Activated naive CD4-positive, alpha-beta T cell treated with anti-CD3 and anti-CD28 coated beads for 36 hours (primary cell): ENCODE measurements around the gene CXorf49B. TPM values are rescaled to one million over a fixed set of nuclear protein-coding genes. Genes with fewer than 3 reads are reported as not detected.
"Not testable (repeated sequence)": the region's sequence is repeated elsewhere in the genome, so short reads cannot be mapped to it uniquely, and the experiment has no call there.

Experiments
- CTCF ChIA-PET: fragments of 350-600 bp; sonication (Branson Sonifier 250); formaldehyde crosslinking; loops from one replicate; lab custom pipeline; 2021; ENCODE audit warnings: antibody characterized with exemption; lab: Charles Lee
- DNase-seq: peaks from one replicate; pipeline ENCODE4 v3.0.0-alpha.2; 2020
- H3K27ac Mint-ChIP-seq: one replicate; pipeline ENCODE4 v1.8.0; 2021; ENCODE audit warnings: mild to moderate bottlenecking, mixed read lengths
- H3K27me3 Mint-ChIP-seq: one replicate; pipeline ENCODE4 v1.8.0; 2021; ENCODE audit warnings: low read depth, mixed read lengths
- H3K36me3 Mint-ChIP-seq: one replicate; pipeline ENCODE4 v1.8.0; 2021; ENCODE audit warnings: low read depth, mixed read lengths
- H3K4me1 Mint-ChIP-seq: one replicate; pipeline ENCODE4 v1.8.0; 2021; ENCODE audit warnings: low read depth, mixed read lengths
- H3K4me3 Mint-ChIP-seq: one replicate; pipeline ENCODE4 v1.8.0; 2021; ENCODE audit warnings: mild to moderate bottlenecking, moderate library complexity, mixed read lengths
- H3K9me3 Mint-ChIP-seq: one replicate; pipeline ENCODE4 v1.8.0; 2021; ENCODE audit warnings: mixed read lengths
- intact Hi-C: fragments of 100-400 bp; cut with micrococcal nuclease; formaldehyde crosslinking; loops from one replicate; pipeline ENCODE4 v1.15.1; 2023
- total RNA-seq, 2 experiments: library from RNA; stranded (reverse); gene quantifications; one replicate each; pipeline ENCODE4 v1.2.3, GENCODE V29; 2021

The CXorf49B gene
- total RNA-seq, 2 experiments from 2014 or later = not detected

DNA sequence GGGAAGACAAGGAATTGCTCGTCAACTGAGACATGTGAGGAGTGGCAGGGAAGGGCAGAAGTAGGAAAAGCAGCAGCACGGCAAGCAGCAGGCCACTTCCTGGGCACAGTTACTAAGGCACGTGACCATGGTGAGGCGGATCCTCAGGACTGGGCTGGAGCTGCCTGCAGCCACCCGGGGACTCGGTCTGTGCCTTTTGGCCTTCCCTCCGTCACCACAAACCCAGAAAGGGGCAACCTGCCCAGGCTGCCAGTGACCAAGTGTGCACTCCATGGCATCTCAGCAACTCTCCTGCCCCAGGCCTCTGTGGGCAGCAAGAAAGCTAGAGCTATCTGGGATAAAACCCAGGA is 19.8 kb downstream of the CXorf49B start:
- H3K4me1 Mint-ChIP-seq, CTCF ChIA-PET, H3K4me3 Mint-ChIP-seq, DNase-seq, H3K9me3 Mint-ChIP-seq, H3K27ac Mint-ChIP-seq, intact Hi-C loops, H3K27me3 Mint-ChIP-seq, H3K36me3 Mint-ChIP-seq: not testable (repeated sequence)

DNA sequence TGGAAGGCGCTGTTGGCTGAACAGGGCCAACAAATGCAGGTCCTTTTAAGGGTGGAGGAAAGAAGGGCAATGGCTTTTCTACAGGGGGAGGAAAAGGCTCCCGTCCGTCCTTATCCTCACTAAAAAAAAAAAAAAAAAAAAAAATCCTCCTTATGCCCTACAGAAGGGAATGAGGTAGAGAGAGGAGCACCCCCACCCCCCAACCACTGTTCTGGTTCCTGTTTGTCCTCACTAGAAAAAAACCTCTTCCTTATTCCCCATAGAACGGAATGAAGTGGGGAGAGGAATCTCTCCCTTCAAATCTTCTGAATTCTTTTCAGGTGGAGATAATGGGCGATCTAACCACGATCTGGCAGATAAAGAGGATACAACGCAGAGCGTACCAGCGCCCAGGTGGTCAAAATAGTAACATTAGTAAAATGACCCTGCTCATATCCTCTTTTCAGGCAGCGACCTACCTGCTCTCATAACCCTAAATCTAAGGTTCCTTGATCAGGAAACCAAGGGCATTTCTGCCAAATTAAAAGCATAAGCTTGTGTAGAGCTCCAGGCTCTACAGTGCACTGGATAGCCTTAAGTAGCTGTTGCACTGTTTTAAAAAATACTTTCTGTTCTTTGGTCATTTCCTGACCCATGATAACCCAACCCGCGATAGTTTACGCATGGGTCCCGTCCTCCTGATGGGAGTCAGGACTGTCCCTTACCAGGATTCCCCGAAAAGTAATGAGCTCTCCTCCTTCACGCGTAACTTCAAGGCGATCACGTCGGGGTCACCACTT is 20.6 kb downstream of the CXorf49B start:
- H3K27ac Mint-ChIP-seq, H3K4me3 Mint-ChIP-seq, DNase-seq, H3K27me3 Mint-ChIP-seq, CTCF ChIA-PET, intact Hi-C loops, H3K9me3 Mint-ChIP-seq, H3K4me1 Mint-ChIP-seq, H3K36me3 Mint-ChIP-seq: not testable (repeated sequence)

DNA sequence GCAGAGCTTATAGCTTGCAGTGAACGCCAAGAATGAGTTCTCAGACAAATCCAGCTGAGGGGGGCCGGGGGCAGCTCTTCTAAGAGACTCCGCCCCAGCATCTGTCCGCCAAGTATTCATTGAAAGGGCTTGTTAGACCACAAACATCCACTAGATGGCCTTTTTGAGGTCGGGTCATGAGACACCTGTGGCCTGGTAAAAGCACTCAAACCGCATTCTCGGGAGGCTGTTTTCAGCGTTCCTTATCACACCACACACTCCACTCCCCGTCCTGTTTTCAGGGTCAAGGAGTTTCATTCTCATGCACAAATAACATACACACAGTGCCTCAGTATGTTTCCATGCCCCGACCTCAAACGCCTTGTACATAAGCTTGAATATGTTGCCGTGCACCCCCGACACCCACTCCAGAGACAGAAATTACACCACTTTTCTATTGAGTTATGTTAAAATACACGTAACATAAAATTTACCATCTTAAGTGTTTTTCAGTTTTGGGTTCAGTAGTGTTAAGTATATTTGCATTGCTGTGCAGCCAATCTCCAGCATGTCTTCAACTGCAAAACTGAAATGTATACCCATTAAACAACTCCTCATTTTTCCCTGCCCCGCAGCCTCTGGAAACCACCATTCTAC is 21.3 kb downstream of the CXorf49B start:
- intact Hi-C loops, H3K9me3 Mint-ChIP-seq, DNase-seq, H3K27ac Mint-ChIP-seq, H3K4me1 Mint-ChIP-seq, CTCF ChIA-PET, H3K4me3 Mint-ChIP-seq, H3K27me3 Mint-ChIP-seq, H3K36me3 Mint-ChIP-seq: not testable (repeated sequence)

DNA sequence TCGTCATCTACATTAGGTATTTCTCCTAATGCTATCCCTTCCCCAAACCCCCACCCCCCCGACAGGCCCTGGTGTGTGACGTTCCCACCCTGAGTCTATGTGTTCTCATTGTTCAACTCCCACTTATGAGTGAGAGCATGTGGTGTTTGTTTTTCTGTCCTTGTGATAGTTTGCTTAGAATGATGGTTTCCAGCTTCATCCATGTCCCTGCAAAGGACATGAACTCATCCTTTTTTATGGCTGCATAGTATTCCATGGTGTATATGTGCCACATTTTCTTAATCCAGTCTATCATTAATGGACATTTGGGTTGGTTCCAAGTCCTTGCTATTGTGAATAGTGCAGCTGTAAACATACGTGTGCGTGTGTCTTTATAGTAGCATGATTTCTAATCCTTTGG is 43.3 kb downstream of the CXorf49B start:
- intact Hi-C loops, H3K27me3 Mint-ChIP-seq: not testable (repeated sequence)

DNA sequence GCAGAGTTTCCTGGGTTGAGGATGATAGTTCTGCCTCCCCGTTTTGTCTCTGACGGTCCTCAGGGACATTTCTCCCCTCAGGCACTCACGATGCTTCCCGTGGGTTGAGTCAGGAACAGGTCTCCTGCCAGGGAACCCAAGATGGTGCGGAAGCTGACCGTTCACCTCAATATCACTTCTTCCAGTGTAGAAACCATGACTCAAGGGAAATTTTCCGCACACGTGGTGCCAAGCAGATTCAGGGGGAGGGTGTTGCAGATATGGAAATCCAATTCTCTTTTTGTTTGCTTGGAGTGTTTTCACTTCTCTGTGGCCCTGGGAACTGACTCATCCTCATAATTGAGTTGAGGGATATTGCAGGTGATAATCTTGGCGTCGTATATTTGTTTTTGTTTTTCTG is 46.7 kb downstream of the CXorf49B start:
- Mint-ChIP-seq H3K4me3 (no peak overlapping the region), H3K4me1 (no peaks in the 10 kb centered on the region)

More for the DNA sequence above, 43.3 kb downstream of the CXorf49B start:
- H3K4me3 Mint-ChIP-seq, H3K9me3 Mint-ChIP-seq, CTCF ChIA-PET, H3K27ac Mint-ChIP-seq, H3K36me3 Mint-ChIP-seq, DNase-seq, H3K4me1 Mint-ChIP-seq: not testable (repeated sequence)

DNA sequence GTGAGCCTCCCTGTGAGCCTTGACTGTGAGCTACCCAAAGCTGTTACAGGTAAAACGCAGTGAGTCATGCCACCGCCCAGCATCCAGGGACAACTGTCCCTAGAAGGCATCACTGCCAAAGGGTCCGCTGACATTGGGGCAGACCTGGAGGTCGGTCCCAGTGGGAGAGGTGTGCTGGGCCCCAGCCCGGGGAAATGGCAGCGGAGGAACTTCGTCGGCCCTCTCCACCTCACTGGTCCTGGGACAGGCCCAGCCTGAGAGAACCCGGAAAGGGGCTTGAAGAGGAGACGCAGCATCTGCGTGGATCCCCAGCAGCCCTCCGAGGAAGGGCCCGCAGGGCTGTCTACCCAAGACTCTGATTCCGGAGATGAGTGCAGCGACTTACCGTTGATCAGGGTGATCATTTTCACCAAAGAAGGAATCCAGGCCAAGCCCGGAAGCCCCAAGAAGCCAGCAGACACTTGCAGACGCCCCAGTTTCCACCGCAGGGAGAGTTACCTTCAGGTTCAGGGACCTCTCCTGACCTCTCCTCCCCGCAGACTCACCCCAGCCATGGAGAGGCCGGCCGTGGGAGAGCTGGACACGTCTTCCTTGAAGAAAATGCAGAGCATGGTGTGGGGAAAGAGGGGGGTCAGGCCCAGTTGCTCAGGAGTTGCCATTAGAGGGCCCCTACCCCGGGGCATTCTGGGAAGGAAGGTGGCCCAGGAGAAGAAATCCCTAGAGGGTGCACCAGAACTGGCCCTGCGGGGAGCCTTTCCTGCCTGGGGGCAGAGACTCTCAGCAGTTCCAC is 51.2 kb downstream of the CXorf49B start:
- Mint-ChIP-seq H3K27me3 (no peaks in the 10 kb centered on the region), H3K27ac (no peak overlapping the region), H3K4me3 (no peak overlapping the region), H3K4me1 (no peaks in the 10 kb centered on the region), H3K36me3 (no peaks in the 10 kb centered on the region), H3K9me3 (no peaks in the 10 kb centered on the region)
- CTCF ChIA-PET = no interaction called here
- no peak for DNase-seq
- intact Hi-C loops = no loop called here

More for the DNA sequence above, 46.7 kb downstream of the CXorf49B start:
- Mint-ChIP-seq H3K9me3 (peaks cover 2% of the 10 kb centered on the region), H3K27ac (no peak overlapping the region), H3K36me3 (no peaks in the 10 kb centered on the region), H3K27me3 (no peaks in the 10 kb centered on the region)
- intact Hi-C loops = no loop called here
- CTCF ChIA-PET = no interaction called here
- DNase-seq = no peak

DNA sequence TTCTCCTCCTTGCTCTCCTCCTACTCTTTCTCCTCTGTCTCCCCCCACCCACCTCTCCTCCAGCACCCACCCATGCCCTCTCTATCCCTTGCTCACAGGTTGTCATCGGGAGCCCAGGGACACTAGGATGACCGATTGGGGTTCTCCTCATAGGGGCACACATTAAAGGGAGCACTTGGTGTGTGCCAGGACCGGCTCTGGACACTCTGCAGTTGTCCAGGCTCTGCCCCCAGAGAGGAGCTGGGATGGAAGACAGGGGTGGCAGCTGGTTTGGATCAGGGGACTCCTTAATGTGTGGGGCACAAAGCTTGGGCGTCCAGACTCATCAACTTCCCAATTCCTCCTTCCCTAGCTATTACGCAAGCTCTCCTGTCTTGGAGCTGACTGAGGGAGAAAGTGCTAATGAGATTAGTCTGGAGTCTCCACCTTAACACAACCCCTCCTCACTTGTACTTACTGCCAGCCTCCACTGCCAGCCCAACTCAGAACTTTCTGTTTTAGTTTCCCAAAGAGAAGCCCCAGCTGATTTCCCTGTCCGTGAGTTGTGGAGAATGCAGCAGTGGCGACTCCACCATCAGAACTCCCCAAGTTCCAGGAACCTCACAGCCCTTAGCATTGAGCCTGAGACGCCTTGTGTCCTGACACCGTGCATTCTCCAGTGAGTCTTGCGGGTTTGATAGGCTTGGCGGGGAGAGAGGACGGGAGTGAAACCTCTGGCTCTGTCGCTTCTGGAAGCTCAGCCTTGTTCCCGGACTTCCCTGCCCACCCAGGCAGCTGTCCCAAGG is 52.2 kb downstream of the CXorf49B start:
- Mint-ChIP-seq H3K4me1 (no peaks in the 10 kb centered on the region), H3K9me3 (no peaks in the 10 kb centered on the region), H3K4me3 (no peak overlapping the region), H3K27ac (no peak overlapping the region), H3K27me3 (no peaks in the 10 kb centered on the region), H3K36me3 (no peaks in the 10 kb centered on the region)
- intact Hi-C loops = no loop called here
- CTCF ChIA-PET = no interaction called here
- no peak for DNase-seq

DNA sequence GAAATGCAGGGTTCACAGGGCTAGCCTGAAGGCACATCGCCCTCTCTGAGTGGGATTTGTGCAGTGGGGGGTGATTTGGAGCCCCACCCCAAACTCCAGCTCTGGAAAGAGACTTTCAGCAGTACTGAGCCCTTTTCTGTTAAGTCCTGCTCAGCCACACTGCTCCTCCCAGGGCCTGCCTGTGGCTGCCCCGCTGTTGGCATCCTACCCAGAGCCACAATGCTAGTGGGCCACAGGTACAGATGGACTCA is 52.7 kb downstream of the CXorf49B start:
- Mint-ChIP-seq H3K27me3 (no peaks in the 10 kb centered on the region), H3K36me3 (no peaks in the 10 kb centered on the region), H3K27ac (no peak overlapping the region), H3K4me1 (no peaks in the 10 kb centered on the region), H3K9me3 (no peaks in the 10 kb centered on the region), H3K4me3 (no peak overlapping the region)
- CTCF ChIA-PET = no interaction called here
- no peak for DNase-seq
- intact Hi-C loops = no loop called here

Other genes starting within 250 kb of the CXorf49B start
- 100 to 1,000 TPM; 307 to 323 TPM for gene OGT, start 230.2 kb upstream of the CXorf49B start, total RNA-seq
- 1 to 10 TPM; 2.8 to 2.9 TPM for gene GCNA, start 184.9 kb upstream of the CXorf49B start, total RNA-seq
- gene CXCR3, start 144.8 kb upstream of the CXorf49B start, total RNA-seq = 1 to 10 TPM; 2.1 to 2.5 TPM
- gene CXorf49, start 45.1 kb upstream of the CXorf49B start, total RNA-seq = not detected
- under 1 TPM; 0.10 to 0.41 TPM for gene NHSL2, start 147.5 kb downstream of the CXorf49B start, total RNA-seq